Measurements from ENCODE around the gene GRP. TPM values are rescaled to one million over a fixed set of nuclear protein-coding genes. Genes with fewer than 3 reads are reported as not detected.
"Not testable (repeated sequence)": the region's sequence is repeated elsewhere in the genome, so short reads cannot be mapped to it uniquely, and the experiment has no call there.

Gene GRP
- total RNA-seq, 1 donor from 2014 or later: 1.2 TPM

GRCh38 chr18:59262243-59262642 is 42.3 kb downstream of the GRP start:
- not testable (repeated sequence) for H3K36me3 Mint-ChIP-seq; H3K4me1 Mint-ChIP-seq (ENCODE audit: unreplicated experiment); H3K9me3 Mint-ChIP-seq; DNase-seq (ENCODE audit: extremely low spot score, unreplicated experiment); H3K27ac Mint-ChIP-seq; H3K4me3 Mint-ChIP-seq
- peaks cover 100% of the 10 kb centered on the region for H3K27me3 Mint-ChIP-seq

GRCh38 chr18:59263661-59264060 is 43.7 kb downstream of the GRP start:
- peaks cover 6% of the 10 kb centered on the region for H3K9me3 Mint-ChIP-seq
- no peaks in the 10 kb centered on the region for H3K36me3 Mint-ChIP-seq
- peaks cover 12% of the 10 kb centered on the region for H3K4me1 Mint-ChIP-seq (ENCODE audit: unreplicated experiment)
- peak overlapping the region; percentile 57 for H3K4me3 Mint-ChIP-seq
- TF ChIP-seq CTCF (conservative IDR thresholded peaks at IDR 0.05): no peak
- no peak overlapping the region for H3K27ac Mint-ChIP-seq
- H3K27me3 Mint-ChIP-seq: peaks cover 100% of the 10 kb centered on the region
- no peak for DNase-seq (ENCODE audit: extremely low spot score, unreplicated experiment)

GRCh38 chr18:59264121-59264571 is 44.2 kb downstream of the GRP start:
- Mint-ChIP-seq H3K4me3 (no peak overlapping the region), H3K27me3 (peaks cover 99% of the 10 kb centered on the region), H3K27ac (no peak overlapping the region), H3K4me1 (ENCODE audit: unreplicated experiment) (peaks cover 12% of the 10 kb centered on the region), H3K36me3 (no peaks in the 10 kb centered on the region), H3K9me3 (peaks cover 6% of the 10 kb centered on the region)
- DNase-seq (ENCODE audit: extremely low spot score, unreplicated experiment): no peak
- TF ChIP-seq CTCF (conservative IDR thresholded peaks at IDR 0.05): no peak

GRCh38 chr18:59264651-59265245 is 44.8 kb downstream of the GRP start:
- no peak for TF ChIP-seq CTCF (conservative IDR thresholded peaks at IDR 0.05)
- DNase-seq (ENCODE audit: extremely low spot score, unreplicated experiment): no peak
- Mint-ChIP-seq H3K4me3 (no peak overlapping the region), H3K4me1 (ENCODE audit: unreplicated experiment) (peaks cover 16% of the 10 kb centered on the region), H3K36me3 (no peaks in the 10 kb centered on the region), H3K27ac (no peak overlapping the region), H3K9me3 (peaks cover under 1% of the 10 kb centered on the region), H3K27me3 (peaks cover 98% of the 10 kb centered on the region)

DNA sequence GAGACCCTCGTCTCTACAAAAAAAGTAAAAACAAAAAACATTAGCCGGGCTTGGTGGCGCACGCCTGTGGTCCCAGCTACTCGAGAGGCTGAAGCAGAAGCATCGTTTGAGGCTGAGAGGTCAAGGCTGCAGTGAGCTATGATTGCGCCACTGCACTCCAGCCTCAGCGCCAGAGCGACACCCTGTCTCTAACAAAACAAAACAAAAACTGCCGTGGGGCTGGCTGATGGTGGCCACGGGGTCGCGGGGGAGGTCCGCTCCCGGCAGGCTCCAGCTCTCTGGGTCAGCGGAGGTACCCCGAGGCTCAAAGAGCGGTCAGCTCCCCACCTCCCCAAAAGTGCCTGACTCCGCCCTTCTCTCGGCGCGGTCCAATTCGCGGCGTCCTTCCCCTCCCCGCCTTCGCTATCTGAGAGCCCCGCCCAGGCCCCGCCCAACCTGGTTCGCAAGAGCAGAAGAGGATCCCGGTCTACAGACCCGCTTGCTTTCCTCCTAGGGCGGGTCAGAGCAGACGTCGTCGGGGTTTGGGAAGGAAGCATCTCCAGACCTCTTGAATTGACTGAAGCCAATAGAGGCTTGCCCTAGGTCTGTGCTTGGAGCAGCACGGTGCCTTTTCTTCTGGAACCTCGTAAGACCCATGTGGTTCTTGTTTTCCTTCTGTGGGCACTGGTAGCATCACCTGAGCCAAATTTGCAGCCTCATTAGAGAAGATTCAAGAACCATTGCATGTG is 45.5 kb downstream of the GRP start:
- TF ChIP-seq CTCF (conservative IDR thresholded peaks at IDR 0.05): no peak
- peaks cover 98% of the 10 kb centered on the region for H3K27me3 Mint-ChIP-seq
- no peak overlapping the region for H3K27ac Mint-ChIP-seq
- H3K9me3 Mint-ChIP-seq: no peaks in the 10 kb centered on the region
- H3K4me3 Mint-ChIP-seq: peak overlapping the region; percentile 62
- peaks cover 17% of the 10 kb centered on the region for H3K4me1 Mint-ChIP-seq (ENCODE audit: unreplicated experiment)
- no peak for DNase-seq (ENCODE audit: extremely low spot score, unreplicated experiment)
- no peaks in the 10 kb centered on the region for H3K36me3 Mint-ChIP-seq

DNA sequence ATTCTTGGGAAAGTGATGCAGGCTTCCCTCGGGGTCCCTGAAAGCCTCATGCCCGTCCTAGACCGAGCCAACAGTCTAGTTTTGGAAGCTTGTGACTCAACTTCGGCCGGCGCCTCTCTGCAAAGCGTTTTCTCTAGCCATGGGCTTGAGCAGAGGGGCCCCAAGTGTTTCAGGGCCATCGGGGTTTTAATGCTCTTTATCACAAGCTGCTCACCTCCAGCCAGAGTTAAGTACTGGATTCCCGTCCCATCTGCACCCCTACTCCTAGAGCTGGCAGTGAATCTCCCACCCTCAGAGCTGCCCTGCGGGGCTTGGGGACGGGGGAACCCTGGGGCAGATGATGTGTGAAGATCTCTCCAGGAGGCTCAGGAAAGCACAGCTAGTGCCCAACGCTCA is 46.0 kb downstream of the GRP start:
- H3K27ac Mint-ChIP-seq: no peak overlapping the region
- no peak overlapping the region for H3K4me3 Mint-ChIP-seq
- DNase-seq (ENCODE audit: extremely low spot score, unreplicated experiment): no peak
- no peaks in the 10 kb centered on the region for H3K9me3 Mint-ChIP-seq
- TF ChIP-seq CTCF (conservative IDR thresholded peaks at IDR 0.05): no peak
- no peaks in the 10 kb centered on the region for H3K36me3 Mint-ChIP-seq
- peaks cover 17% of the 10 kb centered on the region for H3K4me1 Mint-ChIP-seq (ENCODE audit: unreplicated experiment)
- peaks cover 98% of the 10 kb centered on the region for H3K27me3 Mint-ChIP-seq
